Activated CD8-positive, alpha-beta memory T cell treated with anti-CD3 and anti-CD28 coated beads for 24 hours (primary cell): ENCODE results near the gene TM2D1.
"Not testable (repeated sequence)": the region's sequence is repeated elsewhere in the genome, so short reads cannot be mapped to it uniquely, and the experiment has no call there.

Experiments used
- DNase-seq: peaks from one replicate; pipeline ENCODE4 v3.0.0-alpha.2; 2020

Gene TM2D1

GRCh38 chr1:61711969-61712368, 13.0 kb downstream of the TM2D1 start:
- no peak for DNase-seq

- not testable (repeated sequence) for DNase-seq
These were observed 13.7 kb downstream of the TM2D1 start for GRCh38 chr1:61711257-61711656.

- no peak for DNase-seq
These were observed 15.0 kb downstream of the TM2D1 start for GRCh38 chr1:61709908-61710289.

- DNase-seq, result no peak
These were observed 15.7 kb downstream of the TM2D1 start for GRCh38 chr1:61708953-61709907.

- no peak for DNase-seq
These were observed 24.8 kb downstream of the TM2D1 start for GRCh38 chr1:61699911-61700851.

- DNase-seq, result no peak
These were observed 32.7 kb downstream of the TM2D1 start for GRCh38 chr1:61692155-61692800.

- DNase-seq, result no peak
These were observed 37.0 kb downstream of the TM2D1 start for GRCh38 chr1:61687901-61688300.

- DNase-seq, result no peak
These were observed 42.0 kb downstream of the TM2D1 start for GRCh38 chr1:61682891-61683290.

- DNase-seq, result no peak
These were observed 44.4 kb downstream of the TM2D1 start for GRCh38 chr1:61680500-61680899.

- DNase-seq, result not testable (repeated sequence)
These were observed 48.1 kb downstream of the TM2D1 start for GRCh38 chr1:61676881-61677280.

GRCh38 chr1:61674221-61674620, 50.7 kb downstream of the TM2D1 start:
- no peak for DNase-seq

- DNase-seq, result no peak
These were observed 52.6 kb downstream of the TM2D1 start for GRCh38 chr1:61672376-61672775.

GRCh38 chr1:61670445-61670844, 54.5 kb downstream of the TM2D1 start:
- no peak for DNase-seq

GRCh38 chr1:61670016-61670415, 54.9 kb downstream of the TM2D1 start:
- no peak for DNase-seq

- DNase-seq, result no peak
These were observed 65.9 kb downstream of the TM2D1 start for GRCh38 chr1:61659061-61659460.

- no peak for DNase-seq
These were observed 69.5 kb downstream of the TM2D1 start for GRCh38 chr1:61655453-61655852.

GRCh38 chr1:61654067-61654466, 70.9 kb downstream of the TM2D1 start:
- no peak for DNase-seq

- no peak for DNase-seq
These were observed 75.8 kb downstream of the TM2D1 start for GRCh38 chr1:61648983-61649742.

GRCh38 chr1:61647142-61647541, 77.8 kb downstream of the TM2D1 start:
- DNase-seq, result no peak

- DNase-seq, result no peak
These were observed 79.5 kb downstream of the TM2D1 start for GRCh38 chr1:61645476-61645875.

GRCh38 chr1:61644303-61644702, 80.6 kb downstream of the TM2D1 start:
- no peak for DNase-seq
